NOMO-1 (cell line): ENCODE data around the gene AIFM2.
A peak's percentile ranks its signal among the peaks of the same experiment; 100 is the strongest.

Source experiments
- DNase-seq, 2 experiments: peaks; one replicate each; lab custom pipeline; 2025; ENCODE audit not compliant: unreplicated experiment in 2 of 2; lab: John Stamatoyannopoulos, UW

Gene AIFM2

GRCh38 chr10:70146489-70147258, 14.0 kb upstream of the AIFM2 start, which contains the start of gene TYSND1:
Gene TYSND1, minus strand, starts transcription at chr10:70146700. Its CDS starts 114 bp downstream, at chr10:70146586.
- peak; percentile 96 to 97 for DNase-seq

DNA sequence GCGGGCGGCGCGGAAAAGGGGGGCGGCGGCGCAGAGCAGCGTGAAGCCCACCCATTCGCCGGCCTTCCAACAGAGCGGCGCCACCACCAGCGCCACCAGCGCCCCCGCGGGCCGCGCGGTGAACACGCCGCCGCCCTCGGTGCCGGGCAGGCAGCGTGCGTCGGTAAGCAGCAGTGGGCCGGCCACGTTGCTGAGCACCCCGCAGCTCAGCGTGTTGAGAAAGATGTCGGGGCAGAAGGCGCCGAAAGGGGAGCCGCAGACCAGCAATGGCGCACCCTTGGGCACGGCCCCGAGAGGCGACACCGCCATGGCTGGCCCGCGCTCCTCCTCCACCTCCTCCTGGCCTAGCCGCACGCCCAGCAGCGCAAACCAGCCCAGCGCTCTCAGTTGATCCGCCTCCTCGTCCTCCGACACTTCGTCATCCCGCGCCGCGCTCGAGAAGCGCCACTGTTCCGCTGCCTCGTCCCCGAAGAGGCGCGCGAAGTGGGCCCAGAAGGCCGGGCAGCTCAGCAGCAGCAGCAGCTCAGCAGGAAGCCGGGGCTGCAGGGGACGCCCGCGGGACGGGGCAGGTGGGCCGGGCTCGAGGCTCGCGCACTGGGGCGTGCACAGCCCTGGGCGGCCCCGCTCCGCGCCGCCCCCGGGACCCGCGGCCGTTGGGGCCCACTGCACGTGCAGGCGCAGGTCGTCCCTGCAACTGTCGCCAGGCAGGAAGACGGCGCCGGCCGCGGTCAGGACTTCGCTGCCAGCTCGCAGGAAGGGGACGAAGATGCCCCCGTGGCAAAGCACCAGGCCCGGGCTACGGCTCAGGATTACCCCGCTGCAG, 13.3 kb upstream of the AIFM2 start:
- peak; percentile 71 to 74 for DNase-seq

DNA sequence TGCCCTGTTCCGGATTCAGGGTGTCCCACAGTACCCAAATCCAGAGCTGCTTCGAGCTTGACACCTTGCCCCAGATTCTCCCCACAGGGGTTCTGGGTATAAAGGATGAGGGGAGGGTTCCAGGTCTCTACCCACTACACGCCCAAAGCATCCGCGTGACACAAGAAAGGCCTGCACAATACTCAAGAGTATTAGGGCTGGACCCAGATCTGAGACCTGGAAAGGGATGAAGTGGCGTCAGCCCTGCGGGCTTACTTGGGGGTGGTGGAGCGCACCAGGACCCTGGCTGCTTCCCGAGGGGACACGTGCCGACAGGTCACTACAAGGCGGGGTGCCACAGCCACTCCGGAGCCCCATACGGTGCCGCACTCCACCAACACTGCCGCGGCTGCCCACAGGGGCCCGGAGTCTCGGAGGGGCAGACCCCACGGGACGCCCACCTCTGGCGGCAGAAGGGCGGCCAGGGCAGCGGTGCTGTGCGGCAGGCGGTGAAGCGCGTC, 12.6 kb upstream of the AIFM2 start:
- DNase-seq = no peak

- no peak for DNase-seq
These were observed 11.9 kb upstream of the AIFM2 start for GRCh38 chr10:70144372-70145110.

DNA sequence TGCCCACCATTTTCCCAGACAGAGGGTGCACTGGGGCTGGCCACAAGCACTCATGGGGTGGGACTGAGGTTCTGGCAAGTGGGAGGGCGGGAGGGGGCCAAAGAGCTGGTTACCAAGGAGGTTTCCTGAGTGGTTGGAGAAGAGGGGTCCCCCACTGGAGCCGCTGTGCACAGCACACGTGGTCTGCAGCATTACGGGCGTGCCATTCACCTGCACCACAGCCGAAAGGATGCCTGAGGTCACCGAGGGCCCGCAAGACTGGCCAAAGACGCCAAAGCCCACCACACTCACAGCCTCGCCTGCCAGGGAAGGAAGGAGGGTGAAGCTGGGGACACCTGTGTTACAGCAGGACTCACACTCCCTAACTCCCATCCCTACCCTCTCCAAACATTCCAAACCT, 9.9 kb upstream of the AIFM2 start:
- no peak for DNase-seq

- DNase-seq = no peak
These were observed 7.7 kb upstream of the AIFM2 start for GRCh38 chr10:70140297-70140696.

GRCh38 chr10:70139997-70140250, 7.3 kb upstream of the AIFM2 start:
- DNase-seq = no peak

GRCh38 chr10:70139151-70139996, 6.7 kb upstream of the AIFM2 start:
- no peak for DNase-seq

DNA sequence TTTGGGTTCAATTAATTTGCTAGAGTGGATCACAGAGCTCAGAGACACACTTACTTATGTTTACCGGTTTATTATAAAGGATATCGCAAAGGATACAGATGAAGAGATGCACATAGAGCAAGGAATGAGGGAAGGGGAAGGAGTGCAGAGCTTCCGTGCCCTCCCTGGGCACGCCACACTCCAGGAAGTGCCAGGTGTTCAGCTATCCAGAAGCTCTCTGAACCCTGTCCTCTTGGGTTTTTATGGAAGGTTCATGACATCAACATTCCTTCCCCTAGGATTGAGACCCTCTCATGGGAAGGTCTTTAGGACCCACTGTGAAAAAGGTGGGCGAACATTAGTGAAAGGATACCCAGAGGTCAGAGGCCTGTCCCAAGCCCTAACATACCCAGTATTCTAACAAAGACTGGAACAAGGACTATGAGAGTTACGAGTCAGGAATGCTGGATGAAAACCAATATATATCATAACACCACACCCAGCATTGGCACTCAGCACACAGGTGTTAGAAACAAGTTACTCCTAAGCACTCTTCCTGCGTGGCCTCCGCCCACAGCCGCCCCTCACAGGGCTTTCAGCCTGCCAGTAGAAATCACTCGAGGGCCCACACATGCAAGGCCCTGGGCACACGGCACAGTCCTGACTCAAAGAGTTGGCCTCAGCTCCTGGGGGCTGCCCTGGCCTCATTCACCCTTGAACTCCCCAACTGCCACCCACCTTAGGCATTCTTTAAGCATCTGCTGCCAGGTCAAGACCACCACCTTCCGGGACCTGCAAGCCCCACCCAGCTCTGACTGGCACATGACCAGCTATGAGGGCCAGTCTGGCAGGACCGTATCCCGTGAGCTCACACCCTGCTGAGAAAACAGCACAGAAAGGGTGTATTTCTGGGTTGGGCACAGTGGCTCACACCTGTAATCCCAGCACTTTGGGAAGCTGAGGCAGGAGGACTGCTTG, 5.6 kb upstream of the AIFM2 start:
- no peak for DNase-seq

DNA sequence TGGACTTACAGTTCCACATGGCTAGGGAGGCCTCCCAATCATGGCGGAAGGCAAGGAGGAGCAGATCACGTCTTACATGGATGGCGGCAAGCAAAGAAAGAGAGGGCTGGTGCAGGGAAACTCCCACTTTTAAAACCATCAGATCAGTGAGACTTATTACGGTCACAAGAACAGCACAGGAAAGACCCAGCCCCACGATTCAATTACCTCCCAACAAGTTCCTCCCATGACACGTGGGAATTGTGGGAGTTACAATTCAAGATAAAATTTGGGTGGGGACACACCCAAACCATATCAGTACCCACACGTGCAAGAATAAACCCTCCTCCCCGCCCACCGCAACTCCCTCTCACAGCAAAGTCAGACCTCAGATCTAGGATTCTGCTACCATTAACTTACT, 4.5 kb upstream of the AIFM2 start:
- DNase-seq = no peak

- no peak for DNase-seq
These were observed 3.1 kb upstream of the AIFM2 start for GRCh38 chr10:70135684-70136083.

DNA sequence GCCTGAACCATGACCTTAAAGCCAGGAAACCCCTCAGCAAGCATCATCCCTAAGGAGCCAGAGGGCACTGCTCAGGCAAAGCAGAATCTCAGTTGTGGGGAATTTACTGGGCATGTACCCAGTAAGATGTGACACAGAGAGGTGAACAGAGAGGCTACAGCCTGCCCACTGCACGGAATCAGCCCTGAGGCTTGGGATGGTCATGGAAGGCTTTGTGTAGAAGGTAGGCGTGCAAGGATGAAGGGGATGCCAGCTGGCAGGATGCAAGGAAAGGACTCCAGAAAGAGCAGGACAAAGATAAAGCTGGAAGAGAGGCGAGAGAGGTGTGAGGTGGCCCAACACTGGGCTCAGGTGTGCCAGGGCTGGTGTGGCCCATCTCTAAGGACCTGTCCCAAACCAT, 2.4 kb upstream of the AIFM2 start:
- DNase-seq = no peak

DNA sequence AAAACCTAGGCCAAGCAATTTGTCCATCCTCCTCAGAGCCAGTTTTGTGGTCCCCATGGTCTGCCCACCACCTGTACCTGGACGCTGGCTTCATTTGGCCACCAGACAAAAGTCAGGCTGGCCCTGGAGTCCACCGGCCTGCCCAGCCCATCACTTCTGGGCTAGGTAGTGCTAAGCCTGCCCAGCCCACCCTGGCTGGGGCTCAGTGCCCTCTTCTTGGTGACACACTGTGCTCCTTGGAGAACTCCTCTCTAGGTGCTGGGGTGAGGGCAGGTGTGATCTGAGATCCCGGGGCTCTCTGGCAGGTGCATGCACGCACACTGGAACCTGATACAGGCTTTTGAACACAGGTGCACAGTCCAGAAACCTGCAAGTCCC, 1.1 kb downstream of the AIFM2 start:
- no peak for DNase-seq

DNA sequence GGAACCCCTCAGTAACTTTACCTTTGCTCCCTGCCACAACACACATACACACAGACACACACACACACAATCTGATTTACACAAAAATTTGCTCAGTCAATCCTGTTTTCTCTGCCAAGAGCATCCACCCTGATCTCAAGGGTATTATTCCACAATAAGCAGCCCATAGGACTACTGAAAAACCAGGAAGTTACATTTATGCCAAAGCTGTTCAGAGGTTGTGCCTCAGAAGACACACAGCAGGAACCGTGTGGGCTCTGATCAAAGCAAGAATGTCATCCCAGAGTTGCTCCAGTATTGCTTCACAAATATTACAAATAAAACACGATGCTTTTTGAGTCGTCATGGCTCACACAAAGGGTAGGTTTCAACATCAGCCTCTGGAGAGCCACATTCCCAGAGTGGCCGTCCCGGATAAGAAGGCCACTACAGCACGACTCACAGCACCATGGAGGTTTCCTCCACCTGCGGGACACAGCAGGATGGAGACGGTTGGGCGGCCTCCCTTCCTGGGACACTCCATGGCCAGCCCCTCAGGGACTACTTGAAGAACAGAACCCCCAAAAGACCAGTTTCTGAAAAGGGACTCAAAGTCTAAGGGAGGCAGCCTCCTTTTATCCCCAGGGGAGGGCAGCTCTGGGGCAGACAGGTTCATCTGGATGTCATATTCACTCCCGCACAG, 1.6 kb downstream of the AIFM2 start:
- DNase-seq = no peak

DNA sequence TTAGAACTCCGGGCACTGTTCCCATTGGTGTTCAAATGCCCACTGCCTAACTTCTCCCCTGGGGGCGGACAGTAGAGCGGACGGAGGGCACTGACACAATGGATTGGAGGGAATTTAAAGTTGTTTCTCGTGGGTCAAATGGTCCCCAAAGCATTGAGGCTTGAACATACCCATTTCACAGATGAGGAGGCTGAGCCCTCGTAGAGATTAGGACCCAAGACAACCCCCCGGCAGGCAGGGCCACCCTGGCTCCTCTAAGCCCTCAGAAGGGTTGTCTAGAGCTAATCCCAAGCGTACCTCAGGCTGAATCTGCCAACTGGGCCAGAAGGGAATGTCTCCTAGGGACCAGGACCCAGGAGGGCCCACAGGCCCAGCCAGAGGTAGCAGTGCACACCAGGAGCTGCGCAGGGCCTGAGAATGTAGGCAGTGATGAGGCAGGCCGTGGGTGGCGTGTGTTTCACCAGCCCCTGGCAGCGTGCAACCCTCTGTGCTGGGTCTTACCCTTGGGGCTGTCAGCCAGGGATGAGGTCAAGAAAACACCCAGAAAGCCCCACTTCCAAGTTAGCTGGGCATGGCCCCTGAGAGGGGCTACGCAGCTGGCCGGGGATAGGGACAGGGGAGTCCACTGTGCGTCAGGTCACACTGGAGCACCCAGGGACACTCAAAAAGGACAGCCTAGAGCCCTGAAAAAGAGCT, 5.8 kb downstream of the AIFM2 start:
- DNase-seq = no peak

DNA sequence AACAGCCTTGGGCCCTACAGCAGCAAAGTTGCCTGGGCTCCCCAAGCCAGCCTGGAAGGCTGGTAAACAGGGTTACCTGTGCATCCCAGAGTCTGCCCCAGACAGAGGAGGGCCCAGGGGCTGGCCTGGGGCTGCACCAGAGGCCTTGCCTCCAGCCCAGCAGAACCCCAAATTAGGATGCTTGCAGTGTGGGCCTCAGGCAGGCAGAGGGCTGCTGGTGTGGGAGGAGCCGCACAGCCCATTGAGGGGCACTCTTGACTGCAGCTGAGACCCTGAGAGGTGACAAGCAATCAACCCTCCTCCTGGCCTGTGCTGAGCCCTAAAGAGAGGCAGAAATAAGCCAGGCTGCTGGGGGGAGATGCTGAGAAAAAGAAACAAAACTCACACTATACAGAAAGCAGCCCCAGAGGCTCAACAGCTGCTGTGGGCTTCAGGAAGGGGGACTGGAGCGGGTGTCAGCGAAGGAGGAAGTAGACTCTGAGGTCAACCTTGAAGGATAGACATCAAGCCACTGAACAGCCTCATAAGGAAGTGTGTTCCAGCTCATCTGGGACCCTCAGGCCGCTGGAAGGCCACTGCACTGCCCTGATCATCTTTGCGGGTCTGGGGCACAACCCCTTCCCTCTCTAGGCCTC, 6.6 kb downstream of the AIFM2 start:
- peak in 1 of 2 experiments; percentile 36 for DNase-seq

DNA sequence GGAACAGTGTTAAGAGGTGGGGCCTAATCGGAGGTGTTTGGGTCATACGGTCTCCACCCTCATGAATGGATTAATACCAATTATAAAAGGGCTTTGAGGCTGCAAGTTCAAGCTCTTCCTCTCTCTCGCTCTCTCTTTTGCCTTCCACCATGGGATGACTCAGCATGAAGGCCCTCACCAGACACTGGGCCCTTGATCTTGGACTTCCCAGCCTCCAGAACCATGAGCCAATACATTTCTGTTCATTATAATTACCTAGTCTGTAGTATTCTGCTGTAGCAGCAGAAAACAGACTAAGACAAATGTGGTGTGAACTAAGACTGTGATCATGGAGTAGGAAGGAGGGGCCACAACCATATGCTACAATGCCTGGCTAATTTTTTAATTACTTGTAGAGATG, 7.7 kb downstream of the AIFM2 start:
- DNase-seq = no peak

- no peak for DNase-seq
These were observed 8.2 kb downstream of the AIFM2 start for GRCh38 chr10:70124415-70124814.
